B cell (primary cell): Measurements from ENCODE around the gene LY9. TPM values are rescaled to one million over a fixed set of nuclear protein-coding genes. Genes with fewer than 3 reads are reported as not detected.

Experiments
- ATAC-seq: fragments of 200-7000 bp; cut with Tn5 transposase; one replicate; pipeline ENCODE4 v1.10.0; 2021; ENCODE audit warnings: low read depth, mild to moderate bottlenecking, moderate number of reproducible peaks, moderate library complexity
- CTCF ChIA-PET: fragments of 350-600 bp; sonication (Branson Sonifier 250); formaldehyde crosslinking; loops from one replicate; lab custom pipeline; 2021; ENCODE audit warnings: antibody characterized with exemption, inconsistent platforms; lab: Charles Lee
- POLR2A ChIA-PET: fragments of 350-600 bp; sonication (Branson Sonifier 250); formaldehyde crosslinking; loops from one replicate; lab custom pipeline; 2021; ENCODE audit warnings: antibody characterized with exemption; lab: Charles Lee
- DNase-seq: peaks from one replicate; pipeline ENCODE4 v3.0.0; 2013
- H2AFZ ChIP-seq: 2 replicates; pipeline ENCODE4 v1.6.1; 2012; ENCODE audit warnings: mild to moderate bottlenecking, low read depth, low read length; ENCODE audit not compliant: insufficient read depth, poor library complexity, severe bottlenecking
- H3K27ac ChIP-seq, 2 donors: 1 replicate in 1 of 2; 2 replicates in 1 of 2; pipeline ENCODE4 v1.5.1; 2012 to 2013; ENCODE audit warnings: low read length in 2 of 2, mild to moderate bottlenecking in 2 of 2, moderate library complexity in 1 of 2
- H3K27me3 ChIP-seq, 4 experiments: fragments of 200-600 bp in 1 of 4; sonication (generic) in 1 of 4; replicated peaks in 1 of 4; 1 replicate in 2 of 4; 2 replicates in 2 of 4; pipeline versions ENCODE4 v1.6.1 to v1.7.0; 2013 to 2016; ENCODE audit warnings: low read length in 3 of 4, mild to moderate bottlenecking in 2 of 4, mixed read lengths in 1 of 4, moderate library complexity in 1 of 4; ENCODE audit not compliant: insufficient read depth in 4 of 4, control insufficient read depth in 3 of 4; ENCODE audit errors: control extremely low read depth in 1 of 4
- H3K36me3 ChIP-seq, 2 experiments: replicated peaks in 1 of 2; 1 replicate in 1 of 2; 2 replicates in 1 of 2; pipeline versions ENCODE4 v1.6.1 to v1.7.1; 2013; ENCODE audit warnings: low read length in 1 of 2; ENCODE audit not compliant: insufficient read depth in 2 of 2, control insufficient read depth in 1 of 2; ENCODE audit errors: control extremely low read depth in 1 of 2, extremely low read depth in 1 of 2
- H3K4me1 ChIP-seq, 2 donors: fragments of 200-600 bp in 1 of 2; sonication (generic) in 1 of 2; 1 replicate in 1 of 2; 2 replicates in 1 of 2; pipeline versions ENCODE4 v1.5.1 to v1.6.1; 2013 to 2017; ENCODE audit warnings: low read length in 2 of 2; ENCODE audit not compliant: control insufficient read depth in 2 of 2, insufficient read depth in 2 of 2
- H3K4me2 ChIP-seq: replicated peaks from 2 replicates; pipeline ENCODE3; 2012; ENCODE audit warnings: mild to moderate bottlenecking, low read depth, low read length; ENCODE audit not compliant: poor library complexity, severe bottlenecking
- H3K4me3 ChIP-seq, 5 experiments: fragments of 200-600 bp in 1 of 5; sonication (generic) in 1 of 5; 1 replicate in 3 of 5; 2 replicates in 2 of 5; pipeline versions ENCODE4 v1.5.1 to v1.7.0; 2011 to 2016; ENCODE audit warnings: low read length in 4 of 5, mild to moderate bottlenecking in 4 of 5, low read depth in 2 of 5, control low read depth in 1 of 5, moderate library complexity in 1 of 5; ENCODE audit not compliant: insufficient read depth in 1 of 5; ENCODE audit errors: control extremely low read depth in 1 of 5, extremely low read depth in 1 of 5
- H3K79me2 ChIP-seq: fragments of 200-600 bp; sonication (generic); one replicate; pipeline ENCODE4 v1.6.0; 2016; ENCODE audit warnings: low read length; ENCODE audit not compliant: control insufficient read depth, insufficient read depth
- H3K9ac ChIP-seq: fragments of 200-600 bp; sonication (generic); 2 replicates; pipeline ENCODE4 v1.6.1; 2017; ENCODE audit warnings: mild to moderate bottlenecking, low read length, moderate library complexity
- H3K9me3 ChIP-seq, 3 donors: one replicate each; pipeline versions ENCODE4 v1.6.1 to v1.7.1; 2013; ENCODE audit warnings: low read length in 2 of 3; ENCODE audit not compliant: control insufficient read depth in 2 of 3, insufficient read depth in 1 of 3; ENCODE audit errors: control extremely low read depth in 1 of 3
- H4K20me1 ChIP-seq: 2 replicates; pipeline ENCODE4 v1.6.0; 2012; ENCODE audit warnings: mild to moderate bottlenecking, low read length; ENCODE audit not compliant: insufficient read depth, control insufficient read depth, poor library complexity, severe bottlenecking
- H3K27ac Mint-ChIP-seq: one replicate; pipeline ENCODE4 v1.8.0; 2021; ENCODE audit warnings: mixed read lengths
- H3K27me3 Mint-ChIP-seq: one replicate; pipeline ENCODE4 v1.8.0; 2021; ENCODE audit warnings: mixed read lengths
- H3K4me1 Mint-ChIP-seq: one replicate; pipeline ENCODE4 v1.8.0; 2021; ENCODE audit warnings: mixed read lengths
- H3K4me3 Mint-ChIP-seq: one replicate; pipeline ENCODE4 v1.8.0; 2021; ENCODE audit warnings: mixed read lengths
- H3K9me3 Mint-ChIP-seq: one replicate; pipeline ENCODE4 v1.8.0; 2022; ENCODE audit warnings: mixed read lengths; ENCODE audit not compliant: insufficient read depth
- EZH2 ChIP-seq: IDR thresholded peaks from 2 replicates; pipeline ENCODE4 v1.6.1; 2012; ENCODE audit warnings: borderline replicate concordance, low read depth, mild to moderate bottlenecking, moderate library complexity, low read length; ENCODE audit not compliant: insufficient read depth, poor library complexity, severe bottlenecking
- WGBS: methylation state at CpG from one replicate; pipeline ENCODE4 v1.1.5; 2013; ENCODE audit warnings: missing lambda C conversion rate; ENCODE audit not compliant: insufficient coverage; 5-methylcytosine and 5-hydroxymethylcytosine counted together
- intact Hi-C: fragments of 100-400 bp; cut with micrococcal nuclease; formaldehyde crosslinking; loops from one replicate; pipeline ENCODE4 v1.10.0; 2022
- polyA plus RNA-seq: library from polyadenylated mRNA; depleted of rRNA; stranded (reverse); fragments of >200 nt; gene quantifications from 2 replicates; pipeline ENCODE4 v1.2.3, GENCODE V29; 2012
- total RNA-seq, 2 donors: library from RNA; stranded (reverse); fragments of 120-200 nt in 1 of 2; gene quantifications; 1 replicate in 1 of 2; 2 replicates in 1 of 2; pipeline versions ENCODE4 v1.2.3 to v1.2.4, GENCODE V29; 2013 to 2022
- TF ChIP-seq, protein P1 (sequence below): fragments of 200-600 bp; IDR thresholded peaks from one replicate; pipeline ENCODE4 v1.8.0; 2022; ENCODE audit warnings: antibody characterized with exemption, mild to moderate bottlenecking

LY9 gene
- total and polyA plus RNA-seq, 2 donors (not counting 1 experiment from before 2014, with no cell fraction given) = 252 to 365 TPM

- peaks cover 25% of the 10 kb centered on the region for H3K79me2 ChIP-seq
- TF ChIP-seq EZH2 = no peak
- TF ChIP-seq, protein P1, sequence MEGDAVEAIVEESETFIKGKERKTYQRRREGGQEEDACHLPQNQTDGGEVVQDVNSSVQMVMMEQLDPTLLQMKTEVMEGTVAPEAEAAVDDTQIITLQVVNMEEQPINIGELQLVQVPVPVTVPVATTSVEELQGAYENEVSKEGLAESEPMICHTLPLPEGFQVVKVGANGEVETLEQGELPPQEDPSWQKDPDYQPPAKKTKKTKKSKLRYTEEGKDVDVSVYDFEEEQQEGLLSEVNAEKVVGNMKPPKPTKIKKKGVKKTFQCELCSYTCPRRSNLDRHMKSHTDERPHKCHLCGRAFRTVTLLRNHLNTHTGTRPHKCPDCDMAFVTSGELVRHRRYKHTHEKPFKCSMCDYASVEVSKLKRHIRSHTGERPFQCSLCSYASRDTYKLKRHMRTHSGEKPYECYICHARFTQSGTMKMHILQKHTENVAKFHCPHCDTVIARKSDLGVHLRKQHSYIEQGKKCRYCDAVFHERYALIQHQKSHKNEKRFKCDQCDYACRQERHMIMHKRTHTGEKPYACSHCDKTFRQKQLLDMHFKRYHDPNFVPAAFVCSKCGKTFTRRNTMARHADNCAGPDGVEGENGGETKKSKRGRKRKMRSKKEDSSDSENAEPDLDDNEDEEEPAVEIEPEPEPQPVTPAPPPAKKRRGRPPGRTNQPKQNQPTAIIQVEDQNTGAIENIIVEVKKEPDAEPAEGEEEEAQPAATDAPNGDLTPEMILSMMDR = no peak
- H3K27ac Mint-ChIP-seq = peak overlapping the region; percentile 98
- H3K36me3 ChIP-seq = no peaks in the 10 kb centered on the region
- H3K4me1 ChIP-seq = peaks cover 28 to 34% of the 10 kb centered on the region in 2 donors
- H3K27me3 ChIP-seq = no peaks in the 10 kb centered on the region
- peak overlapping the region in 1 of 5 experiments; percentile 19 for H3K4me3 ChIP-seq
- H3K9me3 ChIP-seq = peaks cover 0 to 7% (median 0%) of the 10 kb centered on the region in 3 donors
- no peaks in the 10 kb centered on the region for H3K9me3 Mint-ChIP-seq
- no peaks in the 10 kb centered on the region for H3K27me3 Mint-ChIP-seq
- intact Hi-C loops = loop anchor here (1.0 to 10.0 kb wide), 3 partner anchors 8 to 445 kb away; partner anchors contain the start of genes COPA, NCSTN and USF1
- peak overlapping the region; percentile 63 for H3K9ac ChIP-seq
- peak overlapping the region; percentile 99 for H3K27ac ChIP-seq
- CTCF ChIA-PET = interaction anchor here (0.8 to 4.9 kb wide), 12 partner anchors 8 to 164 kb away, joined by 3 to 21 read pairs (median 5); partner anchors contain the start of gene ITLN2
- no peaks in the 10 kb centered on the region for H4K20me1 ChIP-seq
- H3K4me1 Mint-ChIP-seq = peaks cover 42% of the 10 kb centered on the region
- peak overlapping the region; percentile 65 for H3K4me2 ChIP-seq
- peak overlapping the region; percentile 68 for H3K4me3 Mint-ChIP-seq
- WGBS = 22% methylated on average over 10 of the region's 13 CpGs
- POLR2A ChIA-PET = interaction anchor here (0.7 to 1.7 kb wide), 5 partner anchors 8 to 24 kb away, joined by 3 to 9 read pairs (median 4); no protein-coding TSS in a partner anchor
- ATAC-seq = peak; percentile 77
- H2AFZ ChIP-seq = peak overlapping the region; percentile 36
- peak; percentile 98 for DNase-seq
These were observed 6.0 kb upstream of the LY9 start for GRCh38 chr1:160789702-160790611.
